D721Med (cell line): ENCODE results near the gene MGAT5B.

Source experiments
- DNase-seq: peaks from one replicate; pipeline ENCODE4 v3.0.0; 2011; ENCODE audit warnings: low spot score; ENCODE audit not compliant: insufficient read length
- FAIRE-seq: peaks from 2 replicates; lab custom pipeline; 2011; peaks lifted over from hg19 to GRCh38; lab: Jason Lieb, UNC
- TF ChIP-seq, protein P1 (sequence below): IDR thresholded peaks from 2 replicates; pipeline ENCODE4 v1.5.1; 2012; ENCODE audit warnings: mild to moderate bottlenecking, control low read depth; ENCODE audit not compliant: insufficient read depth; ENCODE audit errors: missing control alignments

The MGAT5B gene

DNA sequence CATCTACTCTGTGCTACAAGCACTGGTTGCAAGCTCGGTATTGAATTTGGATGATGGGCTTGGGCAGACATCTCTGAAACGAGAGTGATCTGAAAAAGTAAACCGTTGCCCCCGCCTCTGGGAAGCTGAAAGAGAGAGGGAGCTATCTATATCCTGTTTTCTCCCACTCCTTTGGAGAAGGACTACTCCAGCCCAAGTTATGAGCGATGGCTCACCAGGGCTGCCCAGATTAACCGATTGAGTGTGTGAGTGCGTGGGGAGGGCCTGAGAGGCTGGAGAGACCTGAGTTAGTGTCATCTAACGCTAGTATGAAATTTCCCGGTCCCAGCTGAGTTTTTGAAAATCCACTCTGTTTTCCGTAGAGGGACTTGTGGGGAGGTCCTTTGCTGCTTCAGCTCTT, 11.5 kb downstream of the MGAT5B start:
- FAIRE-seq (no peak), DNase-seq (no peak)
- TF ChIP-seq, protein P1, sequence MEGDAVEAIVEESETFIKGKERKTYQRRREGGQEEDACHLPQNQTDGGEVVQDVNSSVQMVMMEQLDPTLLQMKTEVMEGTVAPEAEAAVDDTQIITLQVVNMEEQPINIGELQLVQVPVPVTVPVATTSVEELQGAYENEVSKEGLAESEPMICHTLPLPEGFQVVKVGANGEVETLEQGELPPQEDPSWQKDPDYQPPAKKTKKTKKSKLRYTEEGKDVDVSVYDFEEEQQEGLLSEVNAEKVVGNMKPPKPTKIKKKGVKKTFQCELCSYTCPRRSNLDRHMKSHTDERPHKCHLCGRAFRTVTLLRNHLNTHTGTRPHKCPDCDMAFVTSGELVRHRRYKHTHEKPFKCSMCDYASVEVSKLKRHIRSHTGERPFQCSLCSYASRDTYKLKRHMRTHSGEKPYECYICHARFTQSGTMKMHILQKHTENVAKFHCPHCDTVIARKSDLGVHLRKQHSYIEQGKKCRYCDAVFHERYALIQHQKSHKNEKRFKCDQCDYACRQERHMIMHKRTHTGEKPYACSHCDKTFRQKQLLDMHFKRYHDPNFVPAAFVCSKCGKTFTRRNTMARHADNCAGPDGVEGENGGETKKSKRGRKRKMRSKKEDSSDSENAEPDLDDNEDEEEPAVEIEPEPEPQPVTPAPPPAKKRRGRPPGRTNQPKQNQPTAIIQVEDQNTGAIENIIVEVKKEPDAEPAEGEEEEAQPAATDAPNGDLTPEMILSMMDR = no peak

DNA sequence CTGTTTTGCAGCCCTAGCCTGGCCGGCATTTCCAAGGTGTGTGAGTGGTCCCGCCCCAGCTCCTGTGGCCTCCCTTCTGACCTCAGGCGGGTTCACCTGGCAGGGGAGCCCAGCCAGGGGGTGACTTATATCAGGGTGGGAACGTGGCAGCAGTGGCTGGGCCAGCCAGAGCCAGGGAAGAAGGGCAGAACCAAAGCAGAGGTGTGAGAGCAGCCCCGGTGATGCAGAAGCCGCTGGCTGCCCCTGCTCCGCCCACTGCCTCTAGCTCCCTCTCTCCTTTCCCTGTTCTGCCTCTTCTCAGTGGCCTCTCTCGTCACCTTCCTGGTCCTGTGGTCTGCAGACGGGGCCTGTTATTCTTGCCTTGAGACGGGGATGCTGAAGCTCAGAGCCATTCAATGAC, 12.1 kb downstream of the MGAT5B start:
- TF ChIP-seq, protein P1 = no peak
- no peak for FAIRE-seq
- DNase-seq = no peak

DNA sequence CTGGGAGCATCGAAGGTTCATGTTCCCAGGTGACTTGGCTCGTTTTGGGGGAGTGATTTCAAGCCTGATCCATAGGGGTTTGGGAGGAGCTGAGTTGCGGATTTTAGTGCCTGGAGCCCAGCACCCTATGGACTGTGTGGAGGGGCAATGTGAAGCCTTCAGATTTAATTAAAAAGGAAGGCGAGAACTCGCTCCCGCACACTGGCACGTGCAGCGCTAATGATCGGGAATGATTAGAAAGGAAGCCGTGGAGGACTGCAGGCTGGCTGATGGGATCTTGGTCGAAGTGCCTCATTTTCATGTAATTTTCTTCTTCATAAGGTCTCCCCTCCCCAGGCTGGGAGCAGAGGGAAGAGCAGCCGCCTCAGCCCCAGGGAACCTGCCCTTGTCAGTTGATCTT, 12.8 kb downstream of the MGAT5B start:
- FAIRE-seq (no peak), DNase-seq (no peak)
- TF ChIP-seq, protein P1 = no peak

DNA sequence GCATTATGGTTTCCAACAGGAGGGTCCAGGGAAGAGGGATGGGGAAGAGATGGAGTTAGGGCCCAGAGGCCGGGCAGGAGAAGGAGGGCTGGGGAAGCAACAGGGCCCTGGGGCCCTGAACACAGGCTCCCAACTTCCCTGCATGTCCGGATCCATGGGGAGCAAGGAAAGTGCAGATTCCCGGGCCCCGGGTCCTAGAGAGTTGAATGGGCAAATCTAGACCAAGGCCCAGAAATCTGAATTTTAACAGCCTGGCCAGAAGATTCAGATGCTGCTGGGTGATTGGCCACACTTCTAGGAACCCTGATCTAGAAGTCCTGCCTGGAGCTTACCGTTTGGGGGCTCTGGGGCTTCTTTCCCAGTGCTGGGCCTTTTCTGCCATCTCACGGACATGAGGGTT, 13.2 kb downstream of the MGAT5B start:
- TF ChIP-seq, protein P1 = no peak
- DNase-seq = no peak
- FAIRE-seq = no peak

DNA sequence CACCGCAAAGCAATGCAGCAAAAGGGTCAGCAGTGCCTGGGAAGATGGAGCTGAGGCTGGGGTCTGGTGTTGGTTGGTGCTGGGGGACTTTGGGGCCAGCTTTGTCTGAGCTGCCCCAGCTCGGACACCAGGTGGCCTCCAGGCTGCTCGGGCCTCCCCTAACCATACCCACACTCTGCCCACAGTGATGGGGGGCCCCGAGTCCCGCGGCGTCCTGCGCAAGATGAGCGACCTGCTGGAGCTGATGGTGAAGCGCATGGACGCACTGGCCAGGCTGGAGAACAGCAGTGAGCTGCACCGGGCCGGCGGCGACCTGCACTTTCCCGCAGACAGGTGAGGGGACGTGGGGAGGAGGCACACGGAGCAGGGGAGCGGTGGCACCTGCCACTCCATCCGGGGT, 13.8 kb downstream of the MGAT5B start:
- TF ChIP-seq, protein P1 = no peak
- FAIRE-seq (no peak), DNase-seq (no peak)

DNA sequence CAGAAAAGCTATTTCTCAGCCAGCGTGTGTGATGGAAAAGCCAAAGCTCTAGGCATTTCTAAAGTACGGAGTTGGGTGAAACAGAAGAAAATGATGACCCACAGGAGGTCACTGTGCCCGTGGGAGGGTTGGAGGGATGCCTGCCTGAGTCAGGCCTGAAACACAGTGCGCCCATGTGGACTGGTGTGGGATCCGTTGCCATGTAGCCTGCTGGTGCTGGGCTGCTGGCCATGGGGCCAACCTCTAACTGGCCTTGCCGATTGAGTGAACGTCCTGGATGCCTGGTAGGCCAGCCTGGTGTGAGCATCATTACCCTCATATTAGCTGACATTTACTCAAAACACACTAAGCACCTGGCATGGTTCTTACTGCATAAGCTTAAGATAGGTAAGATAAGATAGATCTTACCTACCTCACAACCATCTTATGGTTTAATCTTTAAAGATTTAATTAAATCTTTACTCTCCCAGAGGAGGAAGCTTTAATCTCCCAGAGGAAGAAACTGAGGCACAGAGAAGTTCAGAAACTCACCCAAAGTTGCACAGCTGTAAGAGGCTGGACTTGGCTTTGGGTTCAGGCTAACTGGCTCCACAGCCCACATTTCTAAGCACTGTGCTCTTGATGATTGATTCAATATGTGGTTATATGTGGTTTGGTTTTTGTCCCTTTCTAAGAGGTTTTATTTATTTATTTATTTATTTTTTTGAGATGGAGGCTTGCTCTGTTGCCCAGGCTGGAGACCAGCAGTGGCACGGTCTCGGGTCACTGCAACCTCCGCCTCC, 15.7 kb downstream of the MGAT5B start:
- FAIRE-seq = no peak
- DNase-seq = no peak
- TF ChIP-seq, protein P1 = no peak
